Common myeloid progenitor, CD34-positive (primary cell): ENCODE results near the gene GNAZ.
A peak's percentile ranks its signal among the peaks of the same experiment; 100 is the strongest.

Experiments used
- CTCF ChIA-PET: fragments of 350-600 bp; sonication (Branson Sonifier 250); formaldehyde crosslinking; loops from one replicate; lab custom pipeline; 2021; ENCODE audit warnings: antibody characterized with exemption; lab: Charles Lee
- POLR2A ChIA-PET: fragments of 350-600 bp; sonication (Branson Sonifier 250); formaldehyde crosslinking; loops from one replicate; lab custom pipeline; 2021; ENCODE audit warnings: antibody characterized with exemption; lab: Charles Lee
- DNase-seq, 3 donors: peaks; one replicate each; pipeline versions ENCODE4 v3.0.0 to v3.0.0-alpha.2; 2013
- H3K27ac ChIP-seq, 2 experiments: 1 replicate in 1 of 2; 2 replicates in 1 of 2; pipeline ENCODE4 v1.7.0; 2013; ENCODE audit warnings: inconsistent platforms in 2 of 2, low read length in 2 of 2, mild to moderate bottlenecking in 2 of 2, low read depth in 1 of 2, moderate library complexity in 1 of 2; ENCODE audit not compliant: severe bottlenecking in 2 of 2, insufficient read depth in 1 of 2, poor library complexity in 1 of 2
- H3K27me3 ChIP-seq, 5 experiments: replicated peaks in 2 of 5; 1 replicate in 3 of 5; 2 replicates in 2 of 5; pipeline versions ENCODE4 v1.6.1 to v1.7.0; 2013; ENCODE audit warnings: low read length in 4 of 5, mild to moderate bottlenecking in 2 of 5, moderate library complexity in 2 of 5, inconsistent platforms in 1 of 5; ENCODE audit not compliant: insufficient read depth in 5 of 5, control insufficient read depth in 4 of 5
- H3K36me3 ChIP-seq, 4 experiments: 1 replicate in 2 of 4; 2 replicates in 2 of 4; pipeline versions ENCODE4 v1.6.1 to v1.7.0; 2013; ENCODE audit warnings: low read length in 3 of 4, control low read depth in 1 of 4, mild to moderate bottlenecking in 1 of 4; ENCODE audit not compliant: control insufficient read depth in 4 of 4, insufficient read depth in 4 of 4
- H3K4me1 ChIP-seq, 4 experiments: 1 replicate in 3 of 4; 2 replicates in 1 of 4; pipeline versions ENCODE4 v1.6.1 to v1.7.1; 2013; ENCODE audit warnings: low read length in 3 of 4, mild to moderate bottlenecking in 3 of 4, control low read depth in 1 of 4, inconsistent platforms in 1 of 4, moderate library complexity in 1 of 4; ENCODE audit not compliant: control insufficient read depth in 4 of 4, insufficient read depth in 4 of 4; ENCODE audit errors: control extremely low read depth in 1 of 4
- H3K4me3 ChIP-seq, 7 experiments: 1 replicate in 4 of 7; 2 replicates in 3 of 7; pipeline versions ENCODE4 v1.5.1 to v1.7.0; 2013; ENCODE audit warnings: mild to moderate bottlenecking in 7 of 7, low read length in 6 of 7, moderate library complexity in 6 of 7, inconsistent platforms in 2 of 7, low read depth in 2 of 7, control low read depth in 1 of 7; ENCODE audit not compliant: insufficient read depth in 4 of 7, control insufficient read depth in 1 of 7; ENCODE audit errors: extremely low read depth in 1 of 7
- H3K9me3 ChIP-seq, 5 experiments: 1 replicate in 4 of 5; 2 replicates in 1 of 5; pipeline versions ENCODE4 v1.6.1 to v1.7.1; 2013; ENCODE audit warnings: low read length in 4 of 5, mild to moderate bottlenecking in 2 of 5, inconsistent platforms in 1 of 5, low read depth in 1 of 5, moderate library complexity in 1 of 5; ENCODE audit not compliant: control insufficient read depth in 4 of 5, insufficient read depth in 2 of 5; ENCODE audit errors: control extremely low read depth in 1 of 5
- WGBS: methylation state at CpG from one replicate; pipeline ENCODE4 v1.1.5; 2013; ENCODE audit not compliant: insufficient coverage; 5-methylcytosine and 5-hydroxymethylcytosine counted together

The GNAZ gene

DNA sequence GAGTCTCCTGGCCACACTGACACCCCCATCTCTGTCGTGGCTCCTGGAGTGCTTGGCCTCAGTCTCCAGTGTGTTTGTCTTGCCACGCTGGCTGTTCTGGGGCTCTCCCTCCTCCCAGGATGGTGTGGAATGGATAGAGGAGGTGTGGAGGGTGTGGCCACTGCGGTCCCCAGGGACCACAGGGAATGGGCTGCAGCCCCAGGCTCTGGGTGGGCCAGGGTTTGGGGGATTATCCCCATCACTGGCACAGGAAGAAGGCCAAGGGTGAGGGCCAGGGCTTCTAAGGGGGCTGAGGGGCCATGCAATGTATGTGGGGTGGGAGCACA lies 8.1 kb downstream of the GNAZ start:
- ChIA-PET CTCF (no interaction called here), POLR2A (no interaction called here)
- Histone ChIP-seq H3K27me3 (peaks cover 0 to 9% (median 0%) of the 10 kb centered on the region in 5 experiments), H3K9me3 (no peaks in the 10 kb centered on the region), H3K4me3 (no peak overlapping the region), H3K27ac (no peak overlapping the region), H3K4me1 (no peaks in the 10 kb centered on the region), H3K36me3 (no peaks in the 10 kb centered on the region)
- 100% methylated on average over 1 of the region's 3 CpGs for WGBS
- no peak for DNase-seq

DNA sequence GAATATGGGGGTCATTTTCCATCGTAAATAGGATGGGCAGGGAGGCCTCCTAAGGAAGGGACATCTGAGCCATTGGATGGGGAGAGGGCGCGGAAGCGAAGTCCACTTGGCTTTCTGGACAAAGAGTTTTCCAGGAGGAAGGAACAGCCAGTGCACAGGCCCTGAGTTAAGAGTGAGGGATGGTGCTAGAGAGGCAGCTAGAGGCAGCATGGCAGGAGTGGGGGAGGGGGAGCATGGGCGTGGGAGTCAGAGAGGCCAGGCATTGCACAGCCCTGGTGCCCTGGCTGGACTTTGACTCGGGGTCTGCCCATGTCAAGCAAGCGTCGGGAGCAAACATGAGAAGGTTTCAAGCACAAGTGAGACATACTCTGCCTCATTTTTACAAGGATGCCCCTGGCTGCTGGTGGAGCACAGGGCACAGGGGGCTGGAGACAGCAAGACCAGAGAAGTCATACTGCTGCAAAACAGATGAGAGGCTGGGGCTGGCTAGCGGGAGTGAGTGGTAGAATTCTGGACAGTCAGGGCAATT lies 9.0 kb downstream of the GNAZ start:
- 93% methylated on average over 8 of the region's 9 CpGs for WGBS

DNA sequence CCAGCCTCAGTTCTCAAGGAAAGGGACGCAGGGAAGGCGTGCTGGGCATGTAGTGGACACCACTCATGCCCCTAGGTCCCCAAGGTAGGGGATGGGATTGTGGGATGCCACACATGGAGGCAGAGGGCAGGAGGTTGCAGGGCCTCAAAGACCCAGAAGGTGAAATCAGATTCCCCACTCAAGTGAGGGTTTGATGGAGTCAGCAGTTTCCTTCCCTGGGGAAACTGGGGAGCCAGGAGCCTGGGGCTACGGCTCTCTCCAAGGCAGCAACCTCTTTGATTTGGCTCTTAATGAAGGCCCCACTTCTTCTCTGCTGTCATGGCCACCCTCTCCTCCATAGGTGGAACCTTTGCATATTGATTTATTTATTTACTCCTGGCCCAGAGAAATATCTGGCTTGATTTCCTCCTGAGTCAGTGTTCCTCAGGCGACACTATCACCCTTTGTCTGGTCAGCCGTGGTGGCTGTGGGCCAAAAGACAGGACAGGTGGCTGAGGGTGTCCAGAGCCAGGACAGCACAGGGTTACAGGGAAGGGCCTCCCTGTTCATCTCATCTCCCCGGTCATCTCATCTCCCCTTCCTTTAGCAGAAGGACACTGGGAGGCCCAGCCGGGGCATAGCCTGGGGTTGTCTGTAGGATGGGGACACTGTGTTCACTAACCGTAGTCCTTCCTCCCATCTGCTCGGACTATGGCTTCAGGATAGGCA lies 9.6 kb downstream of the GNAZ start:
- WGBS: 98% methylated on average over 5 of the region's 9 CpGs
- no peaks in the 10 kb centered on the region for H3K27me3 ChIP-seq
- no peaks in the 10 kb centered on the region for H3K4me1 ChIP-seq
- no peak for DNase-seq
- H3K4me3 ChIP-seq: no peak overlapping the region
- ChIA-PET POLR2A (no interaction called here), CTCF (no interaction called here)
- no peaks in the 10 kb centered on the region for H3K9me3 ChIP-seq
- H3K36me3 ChIP-seq: no peaks in the 10 kb centered on the region
- no peak overlapping the region for H3K27ac ChIP-seq

More for the DNA sequence above, 9.0 kb downstream of the GNAZ start:
- DNase-seq: no peak
- no peaks in the 10 kb centered on the region for H3K9me3 ChIP-seq
- no peak overlapping the region for H3K27ac ChIP-seq
- H3K27me3 ChIP-seq: peaks cover 0 to 2% (median 0%) of the 10 kb centered on the region in 5 experiments
- H3K4me3 ChIP-seq: no peak overlapping the region
- no peaks in the 10 kb centered on the region for H3K4me1 ChIP-seq
- POLR2A ChIA-PET: no interaction called here
- CTCF ChIA-PET: no interaction called here
- no peaks in the 10 kb centered on the region for H3K36me3 ChIP-seq

DNA sequence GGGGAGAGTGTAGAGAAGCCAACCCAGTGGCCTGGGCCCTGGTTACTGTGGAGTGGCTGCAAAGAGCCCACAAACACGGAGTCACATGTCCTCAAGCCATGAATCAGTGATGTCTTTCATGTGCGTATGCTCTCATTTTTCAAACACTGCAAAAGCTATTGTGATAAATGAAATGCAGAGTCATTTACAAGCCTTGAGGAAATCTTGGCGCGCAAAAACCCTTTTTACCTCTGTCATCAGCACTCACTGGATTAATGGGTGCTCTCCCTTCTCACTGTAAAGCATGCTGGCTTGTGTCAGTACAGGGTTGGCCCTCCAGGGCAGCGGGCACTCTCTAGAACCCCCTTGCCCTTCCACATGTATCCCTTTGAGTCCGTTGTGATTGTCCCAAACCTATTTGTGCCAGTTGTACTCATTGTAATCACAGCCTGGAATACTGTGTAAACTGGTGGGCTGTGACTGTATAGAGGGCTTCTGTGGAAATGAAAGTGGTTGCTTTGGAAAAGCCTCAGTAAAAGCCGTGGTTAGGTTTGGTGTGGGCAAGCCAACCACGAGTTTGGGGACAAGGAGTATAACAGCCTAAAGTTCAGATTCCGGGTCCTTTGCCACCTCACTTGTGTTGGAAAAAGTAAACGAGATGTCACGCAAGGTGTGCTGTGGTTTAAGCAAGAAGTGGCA lies 10.4 kb downstream of the GNAZ start:
- Histone ChIP-seq H3K4me1 (no peaks in the 10 kb centered on the region), H3K9me3 (no peaks in the 10 kb centered on the region), H3K27ac (no peak overlapping the region), H3K4me3 (no peak overlapping the region), H3K27me3 (no peaks in the 10 kb centered on the region), H3K36me3 (no peaks in the 10 kb centered on the region)
- ChIA-PET CTCF (no interaction called here), POLR2A (no interaction called here)
- peak in 1 of 3 donors; percentile 4 for DNase-seq
- WGBS: 78% methylated on average over 8 of the region's 11 CpGs

DNA sequence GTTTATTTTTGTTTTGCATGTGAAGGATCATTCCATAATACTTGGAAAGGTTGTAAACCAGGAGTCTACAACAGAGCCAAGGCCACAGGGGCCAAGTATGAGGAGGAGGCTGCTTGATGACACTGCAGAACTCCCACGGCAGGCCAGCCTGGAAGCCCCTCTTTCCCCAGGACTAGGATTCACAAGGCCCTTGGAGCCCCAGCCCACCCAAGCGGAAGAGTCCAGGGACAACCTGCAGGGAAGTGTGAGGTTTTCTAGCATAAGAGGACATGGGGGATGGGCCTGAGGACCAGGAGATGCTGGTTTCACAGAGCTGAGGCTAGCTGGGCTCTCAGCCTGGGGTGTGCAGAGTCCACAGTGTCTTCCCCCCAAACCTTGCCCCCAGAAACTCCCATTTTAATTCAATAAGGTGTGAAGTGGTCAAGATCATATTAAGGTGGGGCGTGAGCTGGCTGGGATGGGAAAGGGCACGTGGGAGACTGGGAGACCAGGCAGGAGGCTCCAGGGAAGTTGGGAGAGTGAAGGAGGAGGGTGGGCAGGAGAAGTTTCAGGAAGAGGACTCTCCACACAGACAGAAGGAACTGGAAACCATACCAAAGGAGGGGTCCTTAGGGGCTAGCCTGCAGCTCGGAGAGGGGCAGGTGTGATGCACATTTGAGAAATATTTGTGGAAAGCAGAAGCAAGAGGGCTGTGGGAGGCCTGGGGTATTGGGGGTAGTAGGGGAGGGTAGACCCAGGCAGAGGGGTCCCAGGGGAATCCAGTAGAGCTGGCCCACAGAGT lies 12.4 kb downstream of the GNAZ start:
- no peaks in the 10 kb centered on the region for H3K27me3 ChIP-seq
- no peaks in the 10 kb centered on the region for H3K36me3 ChIP-seq
- no peak overlapping the region for H3K4me3 ChIP-seq
- WGBS: 95% methylated on average over 4 of the region's 5 CpGs
- ChIA-PET CTCF (no interaction called here), POLR2A (no interaction called here)
- H3K4me1 ChIP-seq: peaks cover 0 to 8% (median 6%) of the 10 kb centered on the region in 4 experiments
- H3K9me3 ChIP-seq: no peaks in the 10 kb centered on the region
- DNase-seq: no peak
- H3K27ac ChIP-seq: no peak overlapping the region

DNA sequence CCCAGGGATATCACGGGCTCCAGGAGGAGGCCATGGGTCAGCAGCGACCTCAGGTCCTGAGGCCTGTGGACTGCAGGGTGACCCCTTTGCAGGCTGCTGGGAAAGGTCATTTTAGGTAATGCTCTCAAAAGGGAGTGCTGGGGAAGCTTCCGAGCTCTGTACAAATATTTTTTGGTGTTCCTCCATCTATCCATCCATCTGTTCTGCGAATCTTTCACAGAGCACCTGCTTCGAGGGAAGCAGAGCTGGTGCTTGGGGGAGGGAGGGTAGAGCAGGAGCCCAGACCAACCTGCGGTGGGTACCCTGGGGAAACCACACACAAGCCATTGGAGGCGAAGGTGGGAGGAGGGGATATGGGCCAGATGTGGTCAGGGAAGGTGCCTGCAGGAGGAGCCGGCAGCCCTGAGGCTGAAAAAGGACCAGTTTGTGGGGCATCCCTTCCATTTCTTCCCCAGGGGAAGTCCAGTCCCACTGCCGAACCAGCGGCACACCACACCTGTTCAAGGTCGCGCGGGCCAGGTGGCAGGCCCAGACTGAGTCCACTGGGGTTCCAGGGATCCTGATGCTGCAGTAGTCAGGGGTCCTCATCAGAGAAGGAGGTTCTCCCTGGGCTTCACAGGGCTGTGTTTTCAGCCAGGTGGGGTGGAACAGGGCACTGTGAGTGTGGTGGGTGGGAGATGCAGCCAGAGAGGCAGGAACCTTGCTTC lies 13.1 kb downstream of the GNAZ start:
- ChIA-PET CTCF (interaction anchor here (1.1 kb wide), 1 partner anchor 11 kb away, joined by 3 read pairs; no protein-coding TSS in a partner anchor), POLR2A (no interaction called here)
- Histone ChIP-seq H3K27me3 (no peaks in the 10 kb centered on the region), H3K36me3 (no peaks in the 10 kb centered on the region), H3K9me3 (no peaks in the 10 kb centered on the region), H3K27ac (no peak overlapping the region), H3K4me3 (no peak overlapping the region), H3K4me1 (peaks cover 0 to 14% (median 9%) of the 10 kb centered on the region in 4 experiments)
- DNase-seq: no peak
- 98% methylated on average over 10 of the region's 13 CpGs for WGBS
